Measurements from ENCODE around the gene TEX2.

DNA sequence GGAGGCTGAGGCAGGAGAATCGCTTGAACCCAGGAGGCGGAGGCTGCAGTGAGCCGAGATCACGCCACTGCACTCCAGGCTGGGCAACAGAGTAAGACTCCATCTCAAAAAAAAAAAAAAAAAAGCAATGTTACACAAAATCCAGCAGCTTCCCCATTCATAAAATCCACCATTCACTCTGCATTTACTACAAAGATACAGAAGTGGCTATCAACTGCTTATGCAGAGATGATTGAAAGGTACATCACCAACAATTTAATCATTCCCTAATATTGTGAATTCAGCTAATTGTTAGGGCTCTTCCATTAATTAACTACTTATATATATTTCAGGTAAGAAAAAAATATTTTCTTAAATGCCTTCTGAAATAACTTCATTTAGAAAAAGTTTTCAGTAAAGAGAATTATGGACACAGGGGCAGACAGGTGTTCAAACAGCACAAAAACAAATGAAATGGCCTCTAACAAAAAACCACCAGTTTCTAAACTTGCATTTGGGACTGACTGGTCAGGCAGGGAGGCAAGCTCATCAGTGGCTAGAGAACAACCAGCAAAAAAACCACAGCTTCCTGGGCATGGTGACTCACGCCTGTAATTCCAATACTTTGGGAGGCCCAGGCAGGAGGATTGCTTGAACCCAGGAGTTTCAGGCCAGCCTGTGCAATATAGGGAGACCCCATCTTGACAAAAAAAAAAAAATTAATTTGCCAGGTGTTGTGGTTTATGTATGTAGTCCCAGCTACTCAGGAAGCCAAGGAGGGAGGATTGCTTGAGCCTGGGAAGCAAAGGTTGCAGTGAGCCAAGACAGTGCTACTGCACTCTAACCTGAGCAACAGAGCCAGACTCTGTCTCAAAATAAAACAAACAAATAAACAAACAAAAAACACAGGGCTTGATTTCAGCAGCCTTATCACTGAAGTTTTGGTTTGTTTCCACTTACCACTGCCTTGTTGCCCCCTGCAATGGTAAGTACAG is 159.4 kb downstream of the TEX2 start:
- TF ChIP-seq, protein P1, sequence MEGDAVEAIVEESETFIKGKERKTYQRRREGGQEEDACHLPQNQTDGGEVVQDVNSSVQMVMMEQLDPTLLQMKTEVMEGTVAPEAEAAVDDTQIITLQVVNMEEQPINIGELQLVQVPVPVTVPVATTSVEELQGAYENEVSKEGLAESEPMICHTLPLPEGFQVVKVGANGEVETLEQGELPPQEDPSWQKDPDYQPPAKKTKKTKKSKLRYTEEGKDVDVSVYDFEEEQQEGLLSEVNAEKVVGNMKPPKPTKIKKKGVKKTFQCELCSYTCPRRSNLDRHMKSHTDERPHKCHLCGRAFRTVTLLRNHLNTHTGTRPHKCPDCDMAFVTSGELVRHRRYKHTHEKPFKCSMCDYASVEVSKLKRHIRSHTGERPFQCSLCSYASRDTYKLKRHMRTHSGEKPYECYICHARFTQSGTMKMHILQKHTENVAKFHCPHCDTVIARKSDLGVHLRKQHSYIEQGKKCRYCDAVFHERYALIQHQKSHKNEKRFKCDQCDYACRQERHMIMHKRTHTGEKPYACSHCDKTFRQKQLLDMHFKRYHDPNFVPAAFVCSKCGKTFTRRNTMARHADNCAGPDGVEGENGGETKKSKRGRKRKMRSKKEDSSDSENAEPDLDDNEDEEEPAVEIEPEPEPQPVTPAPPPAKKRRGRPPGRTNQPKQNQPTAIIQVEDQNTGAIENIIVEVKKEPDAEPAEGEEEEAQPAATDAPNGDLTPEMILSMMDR (IDR thresholded peaks at IDR 0.05; ENCODE audit: poor library complexity) = no peak
- TF ChIP-seq EZH2 (IDR thresholded peaks at IDR 0.05; ENCODE audit: borderline replicate concordance) = no peak
- no peak for TF ChIP-seq EZH2phosphoT487 (IDR thresholded peaks at IDR 0.05; ENCODE audit: low read depth, severe bottlenecking, unreplicated experiment)
